Body of pancreas (tissue), 4 donors: ENCODE data around the gene MYH7.

Source experiments
- CTCF ChIP-seq, 7 experiments: fragments of 450-650 bp in 4 of 7; fragments of 200-600 bp in 3 of 7; sonication (generic) in 3 of 7; IDR thresholded peaks; one replicate each; pipeline ENCODE4 v1.5.1; 2016 to 2019; ENCODE audit warnings: antibody characterized with exemption in 7 of 7
- POLR2A ChIP-seq, 3 donors: fragments of 450-650 bp; IDR thresholded peaks; one replicate each; pipeline ENCODE4 v1.6.1; 2016; ENCODE audit warnings: antibody characterized with exemption in 3 of 3, mild to moderate bottlenecking in 2 of 3

DNA sequence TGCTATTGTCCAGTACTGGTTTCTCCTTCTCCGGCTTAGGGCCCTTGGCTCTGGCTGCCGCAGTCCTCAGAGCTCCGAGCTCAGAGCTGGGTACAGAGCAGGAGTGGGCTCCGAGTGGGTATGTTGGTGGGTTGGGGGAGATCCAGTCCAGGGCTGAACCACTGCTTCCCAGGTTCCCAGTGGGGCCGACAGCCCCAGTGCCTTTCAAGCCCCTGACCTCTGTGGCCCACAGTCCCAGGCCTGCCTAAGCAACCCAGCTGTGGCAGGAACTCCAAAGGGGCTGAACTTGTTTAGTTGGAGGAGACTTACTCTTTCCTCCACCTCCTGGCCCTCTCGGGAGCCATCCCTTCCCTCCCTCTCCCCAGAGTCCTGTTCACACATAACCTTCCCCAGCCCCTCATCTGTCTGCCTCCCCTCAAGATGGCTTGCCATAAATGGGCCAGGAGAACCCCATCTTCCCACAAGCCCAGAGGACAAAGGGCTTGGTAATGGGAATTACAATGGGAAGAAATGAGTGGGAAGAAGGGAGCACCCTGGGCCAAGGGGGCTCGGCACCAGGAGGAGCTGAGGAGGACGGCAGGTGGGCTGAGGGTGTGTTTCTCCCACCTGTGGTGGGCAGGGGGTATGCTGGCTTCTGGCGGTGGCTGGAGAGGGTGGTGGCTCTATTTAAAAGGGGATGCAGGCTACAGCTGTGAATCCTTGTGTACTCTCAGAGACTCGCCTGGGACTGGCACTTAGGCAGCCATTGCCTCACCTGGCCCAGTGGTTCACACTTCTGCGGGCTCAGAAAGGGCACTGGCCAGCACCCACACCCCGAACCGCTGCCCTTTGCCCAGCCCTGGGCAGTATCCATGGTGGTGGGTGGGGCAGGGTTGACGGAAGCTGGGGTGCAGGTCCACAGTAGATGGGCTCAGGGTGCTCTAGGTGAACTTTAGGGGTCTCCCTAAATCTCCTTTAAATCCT is 23.6 kb downstream of the MYH7 start:
- no peak for TF ChIP-seq POLR2A (IDR thresholded peaks at IDR 0.05)
- TF ChIP-seq CTCF (IDR thresholded peaks at IDR 0.05), result no peak
